ELF-1 (cell line): ENCODE measurements around the gene CUL9.
"Not testable (repeated sequence)": the region's sequence is repeated elsewhere in the genome, so short reads cannot be mapped to it uniquely, and the experiment has no call there.

ENCODE experiments used
- DNase-seq: peaks from one replicate; pipeline ENCODE4 v3.0.0-alpha.2; 2016; ENCODE audit warnings: low read depth, low spot score

CUL9 gene

DNA sequence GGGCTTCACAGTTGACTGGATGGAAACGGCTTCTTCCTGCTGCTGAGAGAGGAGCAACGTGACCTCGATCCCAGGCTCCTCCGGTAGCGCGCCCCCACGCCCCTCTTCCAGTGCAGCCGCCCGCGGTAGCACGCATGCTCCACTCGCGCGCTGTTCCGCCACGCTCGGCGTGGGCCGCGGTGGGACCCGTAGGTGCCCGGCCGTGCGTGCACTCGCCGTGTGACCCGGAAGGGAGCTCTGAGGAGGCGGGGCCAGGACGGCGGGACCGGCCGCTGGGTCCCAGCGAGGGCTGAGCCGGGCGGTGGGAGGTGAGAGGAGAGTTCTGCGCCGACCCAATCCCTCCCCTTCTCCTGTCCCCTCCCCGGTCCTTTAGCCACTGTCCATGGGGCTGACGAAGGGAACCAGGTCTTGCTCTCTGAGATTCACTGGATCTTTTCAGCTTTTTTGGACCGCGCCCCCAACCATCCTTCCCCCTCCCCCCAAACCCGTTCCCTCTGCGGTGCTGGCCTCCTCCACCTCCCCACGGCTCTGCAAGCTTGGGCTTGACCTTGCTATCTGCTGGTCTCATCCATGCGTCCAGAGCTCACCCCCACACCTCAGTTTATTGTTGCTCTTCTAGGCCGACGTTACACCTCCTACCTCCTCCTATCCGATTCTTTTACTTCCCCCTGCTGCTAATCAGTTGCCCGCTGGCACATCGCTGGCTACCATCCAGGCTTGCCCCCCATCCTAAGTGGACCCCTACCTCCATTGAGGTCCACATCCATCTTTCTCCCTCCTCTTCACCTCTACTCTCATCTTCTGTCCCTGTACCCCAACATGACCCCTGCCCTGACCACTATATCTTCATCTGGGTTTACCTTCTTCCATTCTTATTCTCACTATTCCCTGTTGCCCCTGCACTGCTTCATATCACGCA, at the start of gene CUL9:
Gene CUL9 (plus strand): TSS at position 255 of the 919 bp plus-strand sequence. CDS start 2,115 bp downstream, outside the sequence.
- peak; percentile 74 for DNase-seq

DNA sequence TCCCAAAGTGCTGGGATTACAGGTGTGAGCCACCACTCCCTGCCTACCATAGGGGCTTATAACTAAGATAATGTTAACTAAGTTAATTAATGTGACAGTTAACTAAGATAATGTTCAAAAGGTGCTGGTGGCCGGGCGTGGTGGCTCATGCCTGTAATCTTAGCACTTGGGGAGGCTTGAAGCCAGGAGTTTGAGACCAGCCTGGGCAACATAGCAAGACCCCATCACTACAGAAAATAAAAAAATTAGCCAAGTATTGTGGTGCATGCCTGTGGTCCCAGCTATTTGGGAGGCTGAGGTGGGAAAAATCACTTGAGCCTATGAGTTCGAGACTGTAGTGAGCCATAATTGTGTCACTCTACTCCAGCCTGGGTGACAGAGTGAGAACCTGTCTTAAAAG, 43.7 kb upstream of the CUL9 start:
- no peak for DNase-seq

DNA sequence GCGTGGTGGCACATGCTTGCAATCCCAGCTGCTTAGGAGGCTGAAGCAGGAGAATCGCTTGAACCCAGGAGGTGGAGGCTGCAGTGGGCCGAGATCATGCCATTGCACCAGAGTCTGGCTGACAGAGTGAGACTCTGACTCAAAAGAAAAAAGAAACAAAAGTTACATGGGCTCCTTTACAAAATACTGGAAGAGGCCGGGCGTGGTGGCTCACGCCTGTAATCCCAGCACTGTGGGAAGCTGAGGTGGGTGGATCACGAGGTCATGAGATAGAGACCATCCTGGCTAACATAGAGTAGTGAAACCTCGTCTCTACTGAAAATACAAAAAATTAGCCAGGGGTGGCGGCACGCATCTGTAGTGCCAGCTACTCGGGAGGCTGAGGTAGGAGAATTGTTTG, 42.0 kb upstream of the CUL9 start:
- DNase-seq, result not testable (repeated sequence)

DNA sequence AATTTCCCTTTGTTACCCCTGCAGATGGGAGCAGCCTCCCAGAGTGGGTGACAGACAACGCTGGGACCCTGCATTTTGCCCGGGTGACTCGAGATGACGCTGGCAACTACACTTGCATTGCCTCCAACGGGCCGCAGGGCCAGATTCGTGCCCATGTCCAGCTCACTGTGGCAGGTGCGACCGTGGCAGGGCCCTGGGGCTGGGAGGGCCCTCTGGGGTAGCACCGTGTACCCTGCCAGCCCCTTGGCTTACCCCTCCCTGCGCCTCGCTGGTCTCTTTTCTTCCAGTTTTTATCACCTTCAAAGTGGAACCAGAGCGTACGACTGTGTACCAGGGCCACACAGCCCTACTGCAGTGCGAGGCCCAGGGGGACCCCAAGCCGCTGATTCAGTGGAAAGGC, 40.4 kb upstream of the CUL9 start:
- DNase-seq, result no peak

DNA sequence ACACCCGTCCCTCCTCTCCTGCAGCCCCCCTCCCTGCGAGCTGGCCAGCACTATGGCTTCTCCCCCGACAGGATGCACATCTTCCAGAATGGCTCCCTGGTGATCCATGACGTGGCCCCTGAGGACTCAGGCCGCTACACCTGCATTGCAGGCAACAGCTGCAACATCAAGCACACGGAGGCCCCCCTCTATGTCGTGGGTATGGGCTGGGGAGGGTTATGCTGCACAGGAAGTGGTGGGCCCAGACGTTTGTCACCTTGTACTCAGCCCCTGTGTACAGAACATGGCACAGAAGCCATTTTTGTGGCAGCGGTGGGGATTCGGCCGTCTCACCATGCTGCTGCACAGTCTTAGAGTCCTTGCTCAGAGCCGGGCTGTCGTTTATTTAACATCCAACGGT, 39.9 kb upstream of the CUL9 start:
- DNase-seq, result no peak

DNA sequence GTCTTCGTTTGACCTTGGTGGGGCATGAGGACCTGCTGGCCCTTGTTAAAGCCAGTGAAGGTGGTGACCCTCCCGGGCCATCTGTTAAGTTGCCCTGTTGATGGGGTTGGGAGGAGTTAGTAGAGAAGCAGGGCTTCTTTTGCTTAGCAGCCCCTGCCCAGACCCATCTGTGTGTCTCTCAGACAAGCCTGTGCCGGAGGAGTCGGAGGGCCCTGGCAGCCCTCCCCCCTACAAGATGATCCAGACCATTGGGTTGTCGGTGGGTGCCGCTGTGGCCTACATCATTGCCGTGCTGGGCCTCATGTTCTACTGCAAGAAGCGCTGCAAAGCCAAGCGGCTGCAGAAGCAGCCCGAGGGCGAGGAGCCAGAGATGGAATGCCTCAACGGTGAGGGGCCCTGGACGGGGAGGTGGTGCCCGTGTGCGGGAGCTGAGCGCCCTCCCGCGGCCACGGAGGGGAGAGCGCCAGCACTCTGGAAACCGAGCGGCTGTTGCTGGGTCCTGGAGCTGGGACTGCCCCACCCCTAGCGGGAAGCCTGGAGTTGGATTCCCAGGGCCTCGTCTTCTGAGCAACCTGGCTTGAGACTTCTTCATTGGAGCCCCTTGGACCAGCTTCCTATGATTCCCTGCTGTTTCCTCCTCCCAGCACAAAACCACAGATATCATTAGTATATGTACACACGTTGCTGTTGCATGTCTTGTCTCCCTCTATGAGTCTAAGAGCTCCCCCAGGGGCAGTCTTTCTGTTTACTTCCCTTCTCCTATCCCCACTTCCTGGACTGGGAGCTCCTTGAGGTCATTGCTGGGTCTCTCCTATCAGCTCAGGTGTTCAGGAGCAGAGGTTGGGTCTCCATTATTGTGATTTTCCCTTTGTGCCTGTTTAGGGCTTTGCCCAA, 38.5 kb upstream of the CUL9 start:
- DNase-seq, result peak; percentile 99

DNA sequence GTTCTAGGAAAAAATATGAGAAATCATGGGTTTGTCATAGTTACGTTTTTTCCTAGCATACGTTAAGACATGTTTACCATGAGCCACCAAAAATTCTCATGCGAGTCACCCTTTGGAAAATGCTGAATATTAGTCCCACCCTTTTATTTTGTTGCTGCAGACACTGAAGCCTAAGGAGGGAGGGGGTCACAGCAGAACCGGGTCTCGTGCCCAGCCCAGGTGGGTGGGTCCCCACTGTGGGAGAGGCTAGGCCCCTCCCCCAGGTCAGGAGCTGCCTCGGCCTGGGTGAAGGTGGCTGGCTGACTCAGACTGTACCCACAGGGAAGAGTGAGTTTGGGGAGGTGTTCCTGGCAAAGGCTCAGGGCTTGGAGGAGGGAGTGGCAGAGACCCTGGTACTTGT, 37.1 kb upstream of the CUL9 start:
- DNase-seq, result no peak

DNA sequence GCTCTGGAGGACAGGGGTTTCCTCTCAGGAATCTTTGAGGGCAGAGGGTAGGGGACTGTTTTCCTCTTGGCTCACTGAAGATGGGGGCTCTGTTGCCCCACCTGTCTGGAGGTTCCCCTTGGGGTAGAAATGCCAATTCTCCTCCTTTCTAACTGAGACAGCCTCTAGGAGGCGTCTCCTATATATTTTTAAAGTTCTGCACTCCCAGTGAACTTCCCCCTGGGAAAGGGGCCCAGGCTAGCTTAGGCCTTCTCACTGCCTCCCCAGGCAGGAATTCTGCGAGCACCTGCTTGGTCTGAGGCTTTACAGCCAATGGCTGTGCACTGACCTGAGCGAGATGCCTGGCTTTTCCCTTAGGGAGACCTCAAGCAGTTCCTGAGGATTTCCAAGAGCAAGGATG, 35.7 kb upstream of the CUL9 start:
- no peak for DNase-seq

DNA sequence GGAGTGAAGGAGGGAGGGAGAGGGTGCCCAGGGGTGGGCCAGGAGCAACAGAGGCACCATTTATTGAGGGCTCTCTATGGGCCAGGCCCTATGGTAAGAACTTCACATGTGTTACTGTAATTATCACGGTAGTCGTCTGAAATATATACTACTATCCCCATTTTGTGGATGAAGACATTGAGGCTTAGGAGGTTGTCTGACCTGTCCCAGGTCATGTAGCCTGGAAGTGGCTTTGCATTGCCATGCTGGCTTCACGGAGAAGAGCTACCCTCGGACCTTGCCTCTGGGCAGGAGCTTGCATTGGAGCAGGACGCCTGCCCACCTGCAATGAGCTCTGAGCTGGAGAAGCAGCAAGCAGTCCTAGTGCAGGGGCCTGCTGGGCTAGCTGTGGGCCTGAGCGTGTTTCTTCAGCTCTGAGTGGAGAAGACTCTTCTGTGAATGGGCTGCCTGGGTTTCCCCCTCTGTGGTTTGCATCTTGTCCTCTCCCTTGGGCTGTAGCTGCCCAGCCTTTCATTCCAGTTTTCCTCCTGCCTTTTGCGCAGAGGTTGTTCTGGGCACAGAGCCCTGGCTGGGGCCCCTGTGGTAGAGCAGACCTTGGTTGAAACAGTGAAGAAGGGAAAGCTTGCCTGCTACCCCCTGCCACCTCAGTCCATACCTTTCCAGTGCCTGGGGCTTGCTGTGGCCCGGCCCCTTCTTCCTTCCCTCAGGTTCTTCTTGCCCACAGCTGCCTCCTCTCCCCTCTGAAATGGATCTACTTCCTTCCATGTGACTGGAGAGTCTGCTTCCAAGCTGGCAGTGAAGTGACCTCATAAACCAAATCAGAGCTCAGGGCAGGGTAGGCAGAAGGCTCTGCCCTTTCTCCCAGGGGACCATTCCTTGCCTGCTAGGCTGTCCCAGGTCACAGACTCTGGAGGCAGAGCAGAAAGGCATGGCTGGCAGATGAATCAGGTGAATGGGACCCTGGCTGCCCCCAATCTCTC, 35.0 kb upstream of the CUL9 start:
- no peak for DNase-seq

DNA sequence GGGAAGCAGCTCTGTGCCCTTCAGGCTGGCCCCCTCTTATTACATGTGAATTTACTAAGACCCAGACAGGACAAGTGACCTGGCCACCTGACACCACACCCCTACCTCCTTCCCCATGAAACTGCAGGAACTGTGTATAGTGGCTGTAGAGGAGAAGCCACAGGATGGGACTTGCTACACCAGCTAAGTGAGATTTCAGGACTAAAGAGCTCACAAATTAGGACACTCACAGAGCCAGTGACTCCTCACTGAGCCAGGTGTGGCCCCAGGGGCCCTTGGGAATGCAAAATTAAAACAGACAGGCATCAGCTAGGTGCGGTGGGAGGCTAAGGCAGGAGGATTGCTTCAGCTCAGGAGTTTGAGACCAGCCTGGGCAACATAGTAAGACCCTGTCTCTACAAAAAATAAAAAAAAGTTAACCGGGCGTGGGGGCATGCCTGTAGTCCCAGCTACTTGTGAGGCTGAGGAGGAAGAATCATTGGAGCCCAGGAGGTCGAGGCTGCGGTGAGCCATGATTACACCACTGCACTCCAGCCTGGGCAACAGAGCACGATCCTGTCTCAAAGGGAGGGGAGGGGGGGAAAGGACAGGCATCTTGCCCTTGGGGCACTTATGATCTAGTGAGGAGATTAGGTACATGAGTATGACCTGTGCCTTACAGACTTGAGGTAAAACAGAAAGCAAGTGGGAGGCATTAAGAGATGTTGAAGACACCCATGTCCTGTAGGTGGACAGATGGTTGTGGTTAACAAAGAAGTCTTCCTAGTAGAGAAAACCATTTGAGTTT, 34.1 kb upstream of the CUL9 start:
- DNase-seq, result no peak

DNA sequence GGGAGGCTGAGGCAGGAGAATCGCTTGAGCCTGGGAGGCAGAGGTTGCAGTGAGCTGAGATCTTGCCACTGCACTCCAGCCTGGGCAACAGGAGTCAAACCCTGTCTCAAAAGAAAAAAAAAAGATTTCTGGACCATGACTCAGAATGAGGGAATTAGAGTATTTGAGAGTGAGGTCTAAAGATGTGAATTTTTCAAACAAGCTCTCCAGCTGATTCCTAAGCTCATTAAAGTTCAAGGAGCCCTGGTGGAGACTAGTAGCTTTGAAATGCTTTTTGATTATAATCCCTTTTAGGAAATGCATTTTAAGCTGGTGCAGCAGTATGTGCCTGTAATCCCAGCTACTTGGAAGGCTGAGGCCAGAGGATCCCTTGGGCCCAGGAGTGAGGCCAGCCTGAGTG, 32.7 kb upstream of the CUL9 start:
- DNase-seq, result no peak

DNA sequence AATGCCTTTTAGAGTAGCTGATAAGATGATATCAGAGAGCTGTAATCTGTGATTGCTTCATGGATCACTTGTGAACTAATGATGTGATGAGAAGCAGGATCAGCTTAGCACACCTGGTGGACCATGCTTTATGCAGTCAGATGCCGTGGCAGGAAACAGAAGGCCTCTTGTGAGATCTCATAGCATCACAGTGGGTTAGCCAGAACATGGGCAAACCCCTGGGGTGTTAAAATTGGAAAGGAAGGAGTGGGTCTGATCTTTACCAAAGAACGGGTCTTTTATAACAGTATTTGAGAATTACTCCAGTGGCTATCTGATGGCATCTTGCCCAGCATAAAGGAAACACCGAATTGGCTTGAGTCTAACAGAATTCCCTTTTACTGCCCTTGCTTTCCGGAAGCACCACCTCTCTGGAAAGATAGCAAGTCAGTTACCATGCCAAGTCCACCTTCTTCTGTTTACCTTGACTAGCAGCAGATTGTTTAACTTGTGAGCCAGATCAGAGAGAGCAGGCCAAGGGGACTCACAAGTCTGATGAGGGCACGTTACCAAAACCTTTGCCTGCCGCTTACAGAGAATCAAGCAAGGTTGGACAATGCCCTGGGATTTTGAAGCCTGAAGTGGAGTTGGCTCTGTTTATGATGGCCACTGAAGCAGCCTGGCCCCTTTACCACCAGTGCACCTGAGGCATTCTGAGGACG, 31.8 kb upstream of the CUL9 start:
- no peak for DNase-seq

DNA sequence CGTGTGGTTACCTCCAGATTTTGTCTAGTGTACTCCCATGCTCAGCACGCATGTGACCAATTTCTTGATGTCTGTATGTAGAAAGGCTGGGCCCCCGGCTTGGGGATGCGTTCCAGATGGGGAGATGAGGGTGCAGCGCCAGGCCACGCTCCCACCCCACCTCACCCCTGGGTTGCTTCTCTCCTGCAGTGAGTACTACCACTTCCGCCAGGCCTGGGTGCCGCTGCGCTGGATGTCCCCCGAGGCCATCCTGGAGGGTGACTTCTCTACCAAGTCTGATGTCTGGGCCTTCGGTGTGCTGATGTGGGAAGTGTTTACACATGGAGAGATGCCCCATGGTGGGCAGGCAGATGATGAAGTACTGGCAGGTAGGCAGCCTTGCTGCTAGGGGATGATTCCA, 22.4 kb upstream of the CUL9 start:
- DNase-seq, result no peak

DNA sequence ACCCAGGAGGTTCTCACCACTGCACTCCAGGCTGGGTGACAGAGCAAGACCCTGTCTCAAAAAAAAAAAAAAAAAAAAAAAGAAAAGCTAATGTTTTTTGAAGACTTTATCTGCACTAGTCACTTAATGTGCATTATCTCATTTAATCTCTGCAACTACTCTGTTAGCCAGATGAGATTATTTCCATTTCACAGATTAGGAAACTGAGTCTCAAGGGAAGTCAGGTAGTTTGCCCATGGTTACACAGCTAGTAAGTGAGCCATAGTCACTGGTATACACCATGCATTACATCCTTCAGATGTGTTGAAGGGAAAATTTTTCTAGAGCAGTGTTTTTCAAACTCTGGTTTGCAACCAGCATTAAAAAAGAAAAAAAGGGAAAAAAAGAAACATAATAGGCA, 18.1 kb upstream of the CUL9 start:
- no peak for DNase-seq

DNA sequence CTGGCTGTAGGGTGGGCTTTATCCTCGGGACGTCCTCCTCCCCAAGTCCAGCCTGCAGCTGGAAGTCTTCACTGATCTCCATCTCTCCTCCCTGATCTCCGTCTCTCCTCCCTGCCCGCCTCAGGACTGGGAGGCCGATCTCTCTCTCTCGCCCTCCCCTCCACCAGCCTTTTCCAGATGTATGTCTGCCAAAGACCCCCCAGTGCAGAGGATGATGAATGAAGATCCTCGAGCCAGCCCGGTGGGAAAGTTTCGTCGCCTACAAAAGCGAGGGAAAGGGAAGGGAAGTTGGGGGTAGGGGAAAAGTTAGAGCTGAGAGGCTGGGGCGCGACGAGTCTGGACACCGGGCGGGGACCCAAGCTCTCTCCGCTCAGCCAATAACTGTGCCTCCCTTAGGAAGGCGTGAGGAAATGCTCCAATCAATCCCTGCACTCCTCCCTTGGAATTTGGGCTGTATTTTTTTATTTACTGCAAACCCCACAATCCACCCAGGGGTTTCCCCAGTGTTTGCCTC, 11.5 kb upstream of the CUL9 start:
- no peak for DNase-seq

DNA sequence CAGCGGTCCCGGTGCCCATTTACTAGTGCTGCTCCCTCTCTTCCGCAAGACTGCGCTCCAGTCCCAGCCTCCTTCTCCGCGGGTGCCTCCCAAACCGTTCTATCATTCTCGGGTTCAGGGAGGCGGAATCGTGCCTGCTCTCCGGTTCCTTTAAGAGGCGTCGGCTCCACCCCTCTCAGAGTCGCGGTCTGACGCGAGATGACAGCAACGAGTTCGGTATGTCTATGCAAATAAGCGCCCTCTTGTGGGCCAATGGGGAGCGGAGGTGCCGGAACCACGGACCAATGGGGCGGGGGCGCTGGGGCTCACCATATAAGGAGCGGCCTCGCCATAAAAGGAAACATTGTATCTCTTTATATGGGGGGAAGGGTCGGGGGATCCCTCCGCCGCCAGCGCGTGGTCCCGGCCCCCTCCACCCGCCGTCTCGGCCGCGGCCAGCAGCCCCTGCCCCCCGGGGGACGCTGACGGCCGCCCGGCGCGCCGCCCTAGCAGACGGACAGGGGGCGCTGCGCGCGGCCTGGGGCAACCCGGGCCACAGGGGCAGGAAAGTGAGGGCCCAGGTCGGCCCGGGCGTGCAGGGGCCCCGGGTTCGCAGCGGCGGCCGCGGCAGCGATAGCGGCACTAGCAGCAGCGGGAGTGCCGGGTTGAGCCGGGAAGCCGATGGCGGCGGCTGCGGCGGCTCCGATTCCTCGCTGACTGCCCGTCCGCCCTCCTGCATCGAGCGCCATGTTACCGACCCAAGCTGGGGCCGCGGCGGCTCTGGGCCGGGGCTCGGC, 10.9 kb upstream of the CUL9 start, which contains the start of gene SRF:
Gene SRF (plus strand): TSS at position 339 of the 776 bp plus-strand sequence. CDS start 388 bp downstream, at position 727.
- peak; percentile 100 for DNase-seq

DNA sequence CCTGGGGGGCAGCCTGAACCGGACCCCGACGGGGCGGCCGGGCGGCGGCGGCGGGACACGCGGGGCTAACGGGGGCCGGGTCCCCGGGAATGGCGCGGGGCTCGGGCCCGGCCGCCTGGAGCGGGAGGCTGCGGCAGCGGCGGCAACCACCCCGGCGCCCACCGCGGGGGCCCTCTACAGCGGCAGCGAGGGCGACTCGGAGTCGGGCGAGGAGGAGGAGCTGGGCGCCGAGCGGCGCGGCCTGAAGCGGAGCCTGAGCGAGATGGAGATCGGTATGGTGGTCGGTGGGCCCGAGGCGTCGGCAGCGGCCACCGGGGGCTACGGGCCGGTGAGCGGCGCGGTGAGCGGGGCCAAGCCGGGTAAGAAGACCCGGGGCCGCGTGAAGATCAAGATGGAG, 10.3 kb upstream of the CUL9 start:
- peak; percentile 43 for DNase-seq

DNA sequence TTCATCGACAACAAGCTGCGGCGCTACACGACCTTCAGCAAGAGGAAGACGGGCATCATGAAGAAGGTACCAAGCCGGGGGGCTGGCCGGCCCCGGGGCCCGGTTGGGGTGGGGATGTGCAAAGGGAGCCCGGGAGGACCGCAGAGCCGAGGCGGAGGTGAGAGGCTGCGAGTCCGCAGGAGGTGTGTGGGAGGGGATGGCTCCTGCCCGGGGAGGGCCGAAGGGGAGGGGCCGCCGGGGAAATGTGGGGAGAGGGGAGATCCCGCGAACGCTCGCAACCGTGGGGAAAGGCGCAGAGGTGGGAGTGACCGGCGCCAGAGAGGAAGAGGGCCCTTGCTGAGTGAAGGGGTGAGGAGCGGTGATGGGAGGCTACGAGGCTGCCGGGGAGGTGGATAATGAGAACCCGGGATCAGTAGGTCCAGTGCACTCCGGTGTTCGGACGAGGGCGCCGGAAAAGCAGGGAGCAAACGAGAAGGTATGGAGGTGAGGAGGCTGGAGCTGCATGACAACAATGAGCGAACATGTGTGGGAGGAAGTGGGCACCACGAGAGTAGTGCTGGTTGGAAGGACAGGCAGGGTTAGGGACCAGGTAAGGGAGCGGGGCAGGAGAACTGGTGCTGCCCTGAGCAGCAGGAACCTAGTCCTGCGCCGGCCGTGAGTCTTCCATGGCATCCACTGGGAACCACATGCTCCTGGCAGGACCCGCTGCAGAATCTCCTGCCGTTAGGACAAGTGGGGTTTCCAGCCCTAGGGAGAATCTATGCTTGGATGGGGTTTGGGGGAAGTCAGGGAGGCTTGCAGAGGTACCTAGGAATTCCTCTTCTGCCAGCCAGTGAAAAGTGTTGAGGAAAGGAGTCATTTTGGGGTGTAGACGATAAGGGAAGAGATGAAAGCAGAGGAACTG, 9.6 kb upstream of the CUL9 start:
- DNase-seq, result peak; percentile 42
